ENCODE results near the gene HBG1.
"Not testable (repeated sequence)": the region's sequence is repeated elsewhere in the genome, so short reads cannot be mapped to it uniquely, and the experiment has no call there.

Gene HBG1

GRCh38 chr11:5249807-5250396 is at the start of gene HBG1:
Gene HBG1, minus strand, starts transcription at chr11:5249857. Its CDS starts 53 bp downstream, at chr11:5249804.
- H3K27me3 ChIP-seq, H4K20me1 ChIP-seq, H3K4me3 ChIP-seq, H3K36me3 ChIP-seq, H3K4me2 ChIP-seq, H3K27ac ChIP-seq, H3K9ac ChIP-seq, H3K4me1 ChIP-seq, H3K9me3 ChIP-seq: not testable (repeated sequence)

GRCh38 chr11:5298451-5298850 is 48.8 kb upstream of the HBG1 start:
- peaks cover 7% of the 10 kb centered on the region; the same call in 1 of the 2 replicates for H3K9me3 ChIP-seq
- H3K36me3 ChIP-seq = no peaks in the 10 kb centered on the region
- no peaks in the 10 kb centered on the region for H4K20me1 ChIP-seq
- H3K4me3 ChIP-seq = no peak overlapping the region
- H3K27me3 ChIP-seq = no peaks in the 10 kb centered on the region
- H3K4me1 ChIP-seq = no peaks in the 10 kb centered on the region
- H3K4me2 ChIP-seq = no peak overlapping the region
- no peak overlapping the region for H3K9ac ChIP-seq
- no peak overlapping the region for H3K27ac ChIP-seq
- no peak for TF ChIP-seq Cebpa-rat (IDR thresholded peaks at IDR 0.05)

GRCh38 chr11:5297721-5298323 is 48.2 kb upstream of the HBG1 start:
- H3K27ac ChIP-seq = no peak overlapping the region
- H3K36me3 ChIP-seq = no peaks in the 10 kb centered on the region
- H3K9me3 ChIP-seq = peaks cover 7% of the 10 kb centered on the region; the same call in 1 of the 2 replicates
- no peak overlapping the region for H3K4me2 ChIP-seq
- no peaks in the 10 kb centered on the region for H4K20me1 ChIP-seq
- H3K4me3 ChIP-seq = no peak overlapping the region
- H3K27me3 ChIP-seq = no peaks in the 10 kb centered on the region
- TF ChIP-seq Cebpa-rat (IDR thresholded peaks at IDR 0.05) = no peak
- no peak overlapping the region for H3K9ac ChIP-seq
- no peaks in the 10 kb centered on the region for H3K4me1 ChIP-seq

- not testable (repeated sequence) for H3K27ac ChIP-seq, H3K9me3 ChIP-seq, H3K4me3 ChIP-seq, H4K20me1 ChIP-seq, H3K9ac ChIP-seq, H3K27me3 ChIP-seq, H3K4me1 ChIP-seq, H3K4me2 ChIP-seq, H3K36me3 ChIP-seq
Observed at GRCh38 chr11:5294342-5294995, 44.8 kb upstream of the HBG1 start.

GRCh38 chr11:5293028-5293427 is 43.4 kb upstream of the HBG1 start:
- H4K20me1 ChIP-seq = no peaks in the 10 kb centered on the region
- no peak overlapping the region for H3K4me2 ChIP-seq
- no peaks in the 10 kb centered on the region for H3K27me3 ChIP-seq
- H3K4me1 ChIP-seq = no peaks in the 10 kb centered on the region
- no peak for TF ChIP-seq Cebpa-rat (IDR thresholded peaks at IDR 0.05)
- no peak overlapping the region for H3K27ac ChIP-seq
- no peak overlapping the region for H3K9ac ChIP-seq
- no peaks in the 10 kb centered on the region for H3K36me3 ChIP-seq
- H3K4me3 ChIP-seq = no peak overlapping the region
- H3K9me3 ChIP-seq = peaks cover 7% of the 10 kb centered on the region; the same call in 1 of the 2 replicates

- Histone ChIP-seq H3K36me3 (no peaks in the 10 kb centered on the region), H3K9ac (no peak overlapping the region), H3K27me3 (no peaks in the 10 kb centered on the region), H3K9me3 (peaks cover 7% of the 10 kb centered on the region; the same call in 1 of the 2 replicates), H3K27ac (no peak overlapping the region), H3K4me2 (no peak overlapping the region), H4K20me1 (no peaks in the 10 kb centered on the region), H3K4me3 (no peak overlapping the region), H3K4me1 (no peaks in the 10 kb centered on the region)
- no peak for TF ChIP-seq Cebpa-rat (IDR thresholded peaks at IDR 0.05)
Observed at GRCh38 chr11:5291207-5291838, 41.7 kb upstream of the HBG1 start.

DNA sequence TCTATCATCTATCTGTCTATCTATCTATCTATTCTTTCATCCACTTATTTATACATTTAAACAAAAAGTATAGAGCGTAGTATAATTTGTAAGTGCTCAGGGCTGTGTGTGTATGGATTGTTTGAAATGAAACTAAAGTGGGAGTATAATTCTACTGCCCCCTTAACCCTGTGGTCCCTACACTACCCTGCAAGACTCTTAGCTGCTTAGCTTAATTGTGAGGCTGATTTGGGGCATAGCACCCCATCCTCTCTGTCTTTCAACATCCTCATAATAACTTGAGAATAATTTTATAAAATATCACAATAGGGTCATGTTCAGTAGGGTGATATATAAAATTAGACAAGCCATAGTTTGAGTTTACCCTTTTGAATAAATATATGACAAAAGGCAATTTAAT is 40.4 kb upstream of the HBG1 start:
- H3K27me3 ChIP-seq = no peaks in the 10 kb centered on the region
- no peak overlapping the region for H3K4me3 ChIP-seq
- TF ChIP-seq Cebpa-rat (IDR thresholded peaks at IDR 0.05) = no peak
- H3K9ac ChIP-seq = no peak overlapping the region
- no peak overlapping the region for H3K4me2 ChIP-seq
- H3K4me1 ChIP-seq = no peaks in the 10 kb centered on the region
- H3K36me3 ChIP-seq = no peaks in the 10 kb centered on the region
- H4K20me1 ChIP-seq = no peaks in the 10 kb centered on the region
- no peak overlapping the region for H3K27ac ChIP-seq
- peaks cover 7% of the 10 kb centered on the region; the same call in 1 of the 2 replicates for H3K9me3 ChIP-seq

DNA sequence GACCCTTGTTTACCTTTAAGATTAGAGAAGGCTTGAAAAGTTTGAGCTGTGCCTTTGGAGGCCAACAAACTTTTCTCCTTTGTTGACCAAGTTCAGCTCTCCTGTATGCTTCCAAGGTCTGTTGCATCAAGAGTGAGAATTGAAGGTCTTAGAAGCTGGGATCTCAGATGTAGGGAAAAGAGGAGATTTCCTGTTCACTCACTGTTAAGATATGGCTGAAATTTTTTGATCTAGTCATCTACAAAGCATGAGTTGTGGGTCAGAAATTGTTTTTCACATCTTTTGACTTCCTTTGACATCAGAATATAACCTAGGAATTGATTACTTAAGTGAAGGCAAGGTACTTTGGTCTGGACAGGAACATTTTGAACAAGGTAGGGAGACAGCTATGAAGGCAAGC is 40.0 kb upstream of the HBG1 start:
- H4K20me1 ChIP-seq = no peaks in the 10 kb centered on the region
- TF ChIP-seq Cebpa-rat (IDR thresholded peaks at IDR 0.05) = no peak
- no peaks in the 10 kb centered on the region for H3K27me3 ChIP-seq
- H3K36me3 ChIP-seq = no peaks in the 10 kb centered on the region
- H3K27ac ChIP-seq = no peak overlapping the region
- H3K4me2 ChIP-seq = no peak overlapping the region
- peaks cover 7% of the 10 kb centered on the region; the same call in 1 of the 2 replicates for H3K9me3 ChIP-seq
- H3K4me1 ChIP-seq = no peaks in the 10 kb centered on the region
- no peak overlapping the region for H3K4me3 ChIP-seq
- no peak overlapping the region for H3K9ac ChIP-seq

DNA sequence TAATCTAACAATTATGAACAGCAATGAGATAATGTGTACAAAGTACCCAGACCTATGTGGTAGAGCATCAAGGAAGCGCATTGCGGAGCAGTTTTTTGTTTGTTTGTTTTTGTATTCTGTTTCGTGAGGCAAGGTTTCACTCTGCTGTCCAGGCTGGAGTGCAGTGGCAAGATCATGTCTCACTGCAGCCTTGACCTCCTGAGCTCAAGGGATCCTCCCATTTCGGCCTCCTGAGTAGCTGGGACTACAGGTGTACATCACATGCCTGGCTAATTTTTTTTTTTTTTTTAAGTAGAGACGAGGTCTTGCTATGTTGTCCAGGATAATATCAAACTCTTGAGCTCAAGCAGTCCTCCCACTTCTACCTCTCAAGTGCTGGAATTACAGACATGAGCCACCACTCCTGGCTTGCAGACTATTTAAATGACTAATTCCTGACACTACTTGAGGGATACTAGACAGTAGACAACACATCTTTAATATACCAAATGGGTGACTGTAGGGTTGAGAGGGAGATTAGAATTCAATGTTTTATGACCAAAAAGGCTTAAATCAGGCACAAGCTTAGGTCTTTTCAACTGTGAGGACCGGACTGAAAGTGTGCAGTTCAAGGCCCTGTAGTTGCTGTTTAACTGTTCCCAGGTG is 39.4 kb upstream of the HBG1 start:
- Histone ChIP-seq H3K27ac (no peak overlapping the region), H4K20me1 (no peaks in the 10 kb centered on the region), H3K9ac (no peak overlapping the region), H3K36me3 (no peaks in the 10 kb centered on the region), H3K27me3 (no peaks in the 10 kb centered on the region), H3K4me3 (no peak overlapping the region), H3K9me3 (0 out of 2 replicates have a peak, but pooled peaks cover under 1% of the 10 kb centered on the region), H3K4me2 (no peak overlapping the region), H3K4me1 (no peaks in the 10 kb centered on the region)
- TF ChIP-seq Cebpa-rat (IDR thresholded peaks at IDR 0.05) = no peak

Data from BLaER1 (cell line).